H9 (cell line): ENCODE results near the gene FAM78A. TPM values are rescaled to one million over a fixed set of nuclear protein-coding genes. Genes with fewer than 3 reads are reported as not detected.

ENCODE experiments used
- DNase-seq: peaks from one replicate; pipeline ENCODE4 v3.0.0-alpha.2; 2017
- H2AFZ ChIP-seq: one replicate; pipeline ENCODE4 v1.6.1; 2013; ENCODE audit warnings: mild to moderate bottlenecking, low read length, control low read depth, moderate library complexity
- H2AK5ac ChIP-seq: 2 replicates; pipeline ENCODE4 v1.6.1; 2013; ENCODE audit warnings: low read length, control low read depth, mixed read lengths; ENCODE audit not compliant: insufficient read length
- H2BK120ac ChIP-seq: one replicate; pipeline ENCODE4 v1.6.1; 2013; ENCODE audit warnings: low read depth, mild to moderate bottlenecking, low read length, control low read depth, inconsistent platforms; ENCODE audit not compliant: poor library complexity, severe bottlenecking
- H2BK12ac ChIP-seq: 2 replicates; pipeline ENCODE4 v1.6.1; 2013; ENCODE audit warnings: low read length, control low read depth, mixed read lengths, low read depth; ENCODE audit not compliant: insufficient read length
- H2BK15ac ChIP-seq: 2 replicates; pipeline ENCODE4 v1.6.1; 2013; ENCODE audit warnings: low read depth, low read length, control low read depth
- H2BK20ac ChIP-seq: one replicate; pipeline ENCODE4 v1.6.1; 2013; ENCODE audit warnings: low read depth, mild to moderate bottlenecking, low read length, control low read depth, inconsistent platforms; ENCODE audit not compliant: poor library complexity, severe bottlenecking
- H2BK5ac ChIP-seq: 2 replicates; pipeline ENCODE4 v1.6.1; 2013; ENCODE audit warnings: low read length, control low read depth, mixed read lengths; ENCODE audit not compliant: insufficient read length
- H3K14ac ChIP-seq: 2 replicates; pipeline ENCODE4 v1.6.1; 2013; ENCODE audit warnings: low read length, control low read depth; ENCODE audit not compliant: insufficient read depth
- H3K18ac ChIP-seq: 2 replicates; pipeline ENCODE4 v1.6.1; 2013; ENCODE audit warnings: low read depth, mild to moderate bottlenecking, mixed read lengths, low read length, control low read depth; ENCODE audit not compliant: insufficient read length
- H3K23ac ChIP-seq: 2 replicates; pipeline ENCODE4 v1.6.1; 2013; ENCODE audit warnings: low read length, control low read depth, mixed read lengths, low read depth; ENCODE audit not compliant: insufficient read length
- H3K23me2 ChIP-seq: 2 replicates; pipeline ENCODE4 v1.6.1; 2013; ENCODE audit warnings: low read depth, mild to moderate bottlenecking, mixed read lengths, low read length, control low read depth; ENCODE audit not compliant: insufficient read length, poor library complexity, severe bottlenecking
- H3K27ac ChIP-seq: 2 replicates; pipeline ENCODE4 v1.5.1; 2013; ENCODE audit warnings: low read length, control low read depth, mixed read lengths, low read depth; ENCODE audit not compliant: insufficient read length
- H3K27me3 ChIP-seq: 2 replicates; pipeline ENCODE4 v1.6.1; 2013; ENCODE audit warnings: low read length, control low read depth, inconsistent platforms; ENCODE audit not compliant: insufficient read depth
- H3K4ac ChIP-seq: 2 replicates; pipeline ENCODE4 v1.6.1; 2013; ENCODE audit warnings: low read depth, mild to moderate bottlenecking, control low read depth, inconsistent platforms, low read length, moderate library complexity
- H3K4me1 ChIP-seq: 2 replicates; pipeline ENCODE4 v1.6.1; 2013; ENCODE audit warnings: low read length, control low read depth, inconsistent platforms; ENCODE audit not compliant: insufficient read depth
- H3K4me2 ChIP-seq: 2 replicates; pipeline ENCODE4 v1.6.1; 2013; ENCODE audit warnings: low read length, control low read depth, mixed read lengths; ENCODE audit not compliant: insufficient read length, insufficient read depth
- H3K56ac ChIP-seq: 2 replicates; pipeline ENCODE4 v1.6.1; 2013; ENCODE audit warnings: low read depth, mild to moderate bottlenecking, mixed read lengths, low read length, control low read depth; ENCODE audit not compliant: insufficient read length
- H3K79me1 ChIP-seq: 2 replicates; pipeline ENCODE4 v1.6.1; 2013; ENCODE audit warnings: low read depth, mild to moderate bottlenecking, moderate library complexity, low read length, control low read depth, inconsistent platforms; ENCODE audit not compliant: insufficient read depth, poor library complexity, severe bottlenecking
- H3K79me2 ChIP-seq: 2 replicates; pipeline ENCODE4 v1.6.1; 2013; ENCODE audit warnings: low read length, control low read depth, inconsistent platforms; ENCODE audit not compliant: insufficient read depth
- H3K9ac ChIP-seq: 2 replicates; pipeline ENCODE4 v1.6.1; 2013; ENCODE audit warnings: low read length, control low read depth, mixed read lengths; ENCODE audit not compliant: insufficient read length; ENCODE audit errors: extremely low read depth
- H3K9me3 ChIP-seq: one replicate; pipeline ENCODE4 v1.6.1; 2013; ENCODE audit warnings: low read depth, low read length, inconsistent platforms; ENCODE audit not compliant: control insufficient read depth
- H3T11ph ChIP-seq: one replicate; pipeline ENCODE4 v1.6.1; 2013; ENCODE audit warnings: mild to moderate bottlenecking, low read length, control low read depth, inconsistent platforms
- H4K20me1 ChIP-seq: one replicate; pipeline ENCODE4 v1.6.1; 2013; ENCODE audit not compliant: control insufficient read depth, insufficient read length, insufficient read depth
- H4K5ac ChIP-seq: 2 replicates; pipeline ENCODE4 v1.6.1; 2013; ENCODE audit warnings: low read depth, mild to moderate bottlenecking, mixed read lengths, low read length, control low read depth; ENCODE audit not compliant: insufficient read length
- H4K8ac ChIP-seq: replicated peaks from 2 replicates; pipeline ENCODE4 v1.6.1; 2013; ENCODE audit warnings: low read length, control low read depth, mixed read lengths, low read depth; ENCODE audit not compliant: insufficient read length
- H4K91ac ChIP-seq: 2 replicates; pipeline ENCODE4 v1.6.1; 2013; ENCODE audit warnings: low read depth, mild to moderate bottlenecking, moderate library complexity, mixed read lengths, low read length, control low read depth; ENCODE audit not compliant: insufficient read length
- H3K27ac Mint-ChIP-seq, 3 experiments: 2 replicates in 2 of 3; 3 replicates in 1 of 3; pipeline ENCODE4 v1.8.0; 2020 to 2021; ENCODE audit warnings: mixed read lengths in 3 of 3, mild to moderate bottlenecking in 1 of 3, moderate library complexity in 1 of 3
- H3K27me3 Mint-ChIP-seq: 2 replicates; pipeline ENCODE4 v1.8.0; 2021; ENCODE audit warnings: low read depth, mild to moderate bottlenecking, moderate library complexity, mixed read lengths
- H3K36me3 Mint-ChIP-seq, 3 experiments: 2 replicates in 2 of 3; 3 replicates in 1 of 3; pipeline ENCODE4 v1.8.0; 2020 to 2021; ENCODE audit warnings: low read depth in 3 of 3, mixed read lengths in 3 of 3; ENCODE audit not compliant: insufficient read depth in 1 of 3
- H3K4me1 Mint-ChIP-seq, 2 experiments: 2 replicates each; pipeline ENCODE4 v1.8.0; 2020; ENCODE audit warnings: mixed read lengths in 2 of 2
- H3K4me3 Mint-ChIP-seq, 2 experiments: 2 replicates in 1 of 2; 3 replicates in 1 of 2; pipeline ENCODE4 v1.8.0; 2020 to 2021; ENCODE audit warnings: mild to moderate bottlenecking in 2 of 2, mixed read lengths in 2 of 2, moderate library complexity in 1 of 2
- H3K9me3 Mint-ChIP-seq, 2 experiments: 2 replicates in 1 of 2; 3 replicates in 1 of 2; pipeline ENCODE4 v1.8.0; 2020; ENCODE audit warnings: mild to moderate bottlenecking in 2 of 2, mixed read lengths in 2 of 2, moderate library complexity in 1 of 2
- WGBS: extraction: QIAGEN DNeasy Blood & Tissue Kit; methylation state at CpG from one replicate; pipeline ENCODE4 v1.1.7; 2013; ENCODE audit warnings: missing lambda C conversion rate, low lambda C conversion rate, mixed read lengths; ENCODE audit not compliant: insufficient read length; ENCODE audit errors: extremely low coverage; 5-methylcytosine and 5-hydroxymethylcytosine counted together
- total RNA-seq: library from RNA; stranded (reverse); gene quantifications from 2 replicates; pipeline ENCODE4 v1.2.1, GENCODE V29; 2021
- TF ChIP-seq, protein P1 (sequence below): fragments of 200-600 bp; sonication (generic); conservative IDR thresholded peaks from 3 replicates; pipeline ENCODE4 v1.8.0; 2021; ENCODE audit warnings: antibody characterized with exemption, mild to moderate bottlenecking

Gene FAM78A
- total RNA-seq, 1 experiment from 2014 or later, result 1.9 TPM

DNA sequence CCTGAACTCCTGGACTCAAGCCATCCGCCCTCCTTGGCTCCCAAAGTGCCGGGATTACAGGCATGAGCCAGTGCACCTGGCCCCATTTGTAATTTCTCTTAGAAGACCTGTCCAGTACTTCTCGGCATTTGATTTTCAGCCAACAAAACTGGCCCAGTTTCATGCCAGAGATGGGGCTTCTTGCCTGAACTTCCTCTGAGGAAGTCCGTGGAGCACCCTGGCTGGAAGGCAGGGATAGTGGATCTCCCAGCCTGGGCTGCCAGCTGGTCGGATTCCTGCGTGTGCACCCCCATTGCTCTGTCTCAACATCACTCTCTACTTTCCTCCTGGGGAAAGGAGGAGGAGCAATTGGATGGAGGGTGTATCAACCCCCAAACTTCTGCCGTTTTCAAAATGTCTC lies 39.0 kb downstream of the FAM78A start:
- Histone ChIP-seq H3K4me2 (no peak overlapping the region), H3K9ac (no peak overlapping the region), H3K14ac (no peak overlapping the region), H4K91ac (no peak overlapping the region), H3K79me1 (no peaks in the 10 kb centered on the region), H2BK12ac (no peak overlapping the region), H3K23me2 (no peaks in the 10 kb centered on the region), H2BK120ac (no peak overlapping the region), H4K20me1 (no peaks in the 10 kb centered on the region), H2BK20ac (no peak overlapping the region), H2AFZ (no peak overlapping the region), H3K27me3 (no peaks in the 10 kb centered on the region), H3K56ac (no peak overlapping the region), H3K4ac (no peak overlapping the region), H3K79me2 (no peaks in the 10 kb centered on the region), H4K5ac (no peak overlapping the region), H2BK5ac (no peak overlapping the region), H4K8ac (no peak overlapping the region), H3K4me1 (peaks cover 4% of the 10 kb centered on the region; the same call in 1 of the 2 replicates), H3K27ac (no peak overlapping the region), H3K18ac (no peak overlapping the region), H3K9me3 (no peaks in the 10 kb centered on the region), H2AK5ac (no peak overlapping the region), H2BK15ac (no peak overlapping the region), H3T11ph (no peak overlapping the region), H3K23ac (no peak overlapping the region)
- Mint-ChIP-seq H3K4me1 (peaks cover 16 to 26% of the 10 kb centered on the region in 2 experiments), H3K9me3 (peaks cover 0 to 1% of the 10 kb centered on the region in 2 experiments; a peak in 1 of 5 replicates), H3K4me3 (no peak overlapping the region), H3K27ac (no peak overlapping the region), H3K36me3 (peaks cover 7 to 27% (median 18%) of the 10 kb centered on the region in 3 experiments; a peak in 6 of 7 replicates), H3K27me3 (no peaks in the 10 kb centered on the region)
- TF ChIP-seq, protein P1, sequence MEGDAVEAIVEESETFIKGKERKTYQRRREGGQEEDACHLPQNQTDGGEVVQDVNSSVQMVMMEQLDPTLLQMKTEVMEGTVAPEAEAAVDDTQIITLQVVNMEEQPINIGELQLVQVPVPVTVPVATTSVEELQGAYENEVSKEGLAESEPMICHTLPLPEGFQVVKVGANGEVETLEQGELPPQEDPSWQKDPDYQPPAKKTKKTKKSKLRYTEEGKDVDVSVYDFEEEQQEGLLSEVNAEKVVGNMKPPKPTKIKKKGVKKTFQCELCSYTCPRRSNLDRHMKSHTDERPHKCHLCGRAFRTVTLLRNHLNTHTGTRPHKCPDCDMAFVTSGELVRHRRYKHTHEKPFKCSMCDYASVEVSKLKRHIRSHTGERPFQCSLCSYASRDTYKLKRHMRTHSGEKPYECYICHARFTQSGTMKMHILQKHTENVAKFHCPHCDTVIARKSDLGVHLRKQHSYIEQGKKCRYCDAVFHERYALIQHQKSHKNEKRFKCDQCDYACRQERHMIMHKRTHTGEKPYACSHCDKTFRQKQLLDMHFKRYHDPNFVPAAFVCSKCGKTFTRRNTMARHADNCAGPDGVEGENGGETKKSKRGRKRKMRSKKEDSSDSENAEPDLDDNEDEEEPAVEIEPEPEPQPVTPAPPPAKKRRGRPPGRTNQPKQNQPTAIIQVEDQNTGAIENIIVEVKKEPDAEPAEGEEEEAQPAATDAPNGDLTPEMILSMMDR, result no peak
- DNase-seq, result no peak
- no CpG with 5 or more reads among the region's 7 CpGs for WGBS
